Spinal cord (tissue), 10 donors: Measurements from ENCODE around the gene ZBTB46. TPM values are rescaled to one million over a fixed set of nuclear protein-coding genes. Genes with fewer than 3 reads are reported as not detected.

Experiments used
- DNase-seq, 6 donors: peaks; one replicate each; pipeline versions ENCODE4 v3.0.0 to v3.0.0-alpha.2; 2013 to 2015; ENCODE audit warnings: low spot score in 6 of 6, low read depth in 4 of 6
- H3K27ac ChIP-seq: one replicate; pipeline ENCODE4 v1.5.1; 2013; ENCODE audit warnings: low read depth, low read length, control low read depth
- H3K27me3 ChIP-seq: one replicate; pipeline ENCODE4 v1.6.1; 2013; ENCODE audit warnings: low read length; ENCODE audit not compliant: control insufficient read depth, insufficient read depth
- H3K36me3 ChIP-seq: one replicate; pipeline ENCODE4 v1.6.1; 2013; ENCODE audit warnings: low read length; ENCODE audit not compliant: control insufficient read depth, insufficient read depth
- H3K4me1 ChIP-seq: one replicate; pipeline ENCODE4 v1.6.1; 2013; ENCODE audit warnings: low read length; ENCODE audit not compliant: control insufficient read depth, insufficient read depth
- H3K4me3 ChIP-seq: one replicate; pipeline ENCODE4 v1.5.1; 2013; ENCODE audit warnings: low read depth, low read length, control low read depth
- H3K9me3 ChIP-seq: one replicate; pipeline ENCODE4 v1.6.1; 2013; ENCODE audit warnings: low read length; ENCODE audit not compliant: control insufficient read depth, insufficient read depth
- WGBS: methylation state at CpG from one replicate; pipeline ENCODE4 v1.1.5; 2013; ENCODE audit warnings: missing lambda C conversion rate; ENCODE audit not compliant: insufficient coverage; 5-methylcytosine and 5-hydroxymethylcytosine counted together
- polyA plus RNA-seq, 2 donors: library from polyadenylated mRNA; unstranded; fragments of 120-200 nt; gene quantifications; one replicate each; pipeline ENCODE4 v1.2.1, GENCODE V29; 2013; ENCODE audit not compliant: insufficient read length in 2 of 2
- total RNA-seq, 2 donors: library from RNA; depleted of rRNA in 1 of 2; stranded (reverse); fragments of 120-200 nt in 1 of 2; fragments of >200 nt in 1 of 2; gene quantifications; one replicate each; pipeline versions ENCODE4 v1.2.3 to v1.2.4, GENCODE V29; 2013 to 2014
- donor health status: healthy.

Gene ZBTB46
- total and polyA plus RNA-seq, 4 donors = 8.3 to 13.4 (median 11.3) TPM

GRCh38 chr20:63864978-63865640, 34.0 kb upstream of the ZBTB46 start, which contains the start of gene TPD52L2:
Gene TPD52L2 (plus strand): TSS chr20:63865270. CDS start chr20:63865366, 96 bp downstream.
- peak within 1 kb of the TSS; percentile 84 for H3K4me3 ChIP-seq
- H3K9me3 ChIP-seq = no peaks in the 10 kb centered on the region
- H3K27ac ChIP-seq = peak within 1 kb of the TSS; percentile 62
- peaks cover 53% of the 10 kb centered on the region for H3K36me3 ChIP-seq
- H3K27me3 ChIP-seq = no peaks in the 10 kb centered on the region
- WGBS = 0% methylated on average over 68 of the region's 68 CpGs
- H3K4me1 ChIP-seq = peaks cover 36% of the 10 kb centered on the region
- peak; percentile 93 to 100 (median 96) for DNase-seq

GRCh38 chr20:63864545-63864977, 33.5 kb upstream of the ZBTB46 start:
- Histone ChIP-seq H3K36me3 (peaks cover 49% of the 10 kb centered on the region), H3K27me3 (no peaks in the 10 kb centered on the region), H3K4me1 (peaks cover 38% of the 10 kb centered on the region), H3K27ac (peak overlapping the region; percentile 40), H3K4me3 (peak overlapping the region; percentile 84), H3K9me3 (no peaks in the 10 kb centered on the region)
- no peak for DNase-seq
- WGBS = 0% methylated on average over 13 of the region's 25 CpGs

GRCh38 chr20:63863798-63864544, 32.9 kb upstream of the ZBTB46 start:
- DNase-seq = peak in 4 of 6 donors; percentile 49 to 92 (median 74)
- H3K27ac ChIP-seq = peak overlapping the region; percentile 40
- no peaks in the 10 kb centered on the region for H3K9me3 ChIP-seq
- peaks cover 44% of the 10 kb centered on the region for H3K4me1 ChIP-seq
- no peaks in the 10 kb centered on the region for H3K27me3 ChIP-seq
- peaks cover 43% of the 10 kb centered on the region for H3K36me3 ChIP-seq
- WGBS = 17% methylated on average over 38 of the region's 38 CpGs
- peak overlapping the region; percentile 84 for H3K4me3 ChIP-seq

GRCh38 chr20:63863021-63863797, 32.1 kb upstream of the ZBTB46 start:
- peaks cover 52% of the 10 kb centered on the region for H3K4me1 ChIP-seq
- H3K27me3 ChIP-seq = peaks cover 2% of the 10 kb centered on the region
- DNase-seq = no peak
- WGBS = 85% methylated on average over 5 of the region's 18 CpGs
- H3K27ac ChIP-seq = peak overlapping the region; percentile 40
- H3K4me3 ChIP-seq = no peak overlapping the region
- no peaks in the 10 kb centered on the region for H3K9me3 ChIP-seq
- peaks cover 35% of the 10 kb centered on the region for H3K36me3 ChIP-seq

- DNase-seq = no peak
- Histone ChIP-seq H3K4me1 (peaks cover 62% of the 10 kb centered on the region), H3K27ac (no peak overlapping the region), H3K27me3 (peaks cover 11% of the 10 kb centered on the region), H3K36me3 (peaks cover 30% of the 10 kb centered on the region), H3K9me3 (no peaks in the 10 kb centered on the region), H3K4me3 (no peak overlapping the region)
- WGBS = 98% methylated on average over 95 of the region's 95 CpGs
Measured at GRCh38 chr20:63861981-63862901, 31.2 kb upstream of the ZBTB46 start.

GRCh38 chr20:63861365-63861934, 30.4 kb upstream of the ZBTB46 start, which contains the start of gene ABHD16B:
Gene ABHD16B (plus strand): TSS chr20:63861498. CDS start chr20:63861541, 43 bp downstream.
- 95% methylated on average over 59 of the region's 59 CpGs for WGBS
- Histone ChIP-seq H3K4me1 (peaks cover 60% of the 10 kb centered on the region), H3K27me3 (peaks cover 11% of the 10 kb centered on the region), H3K36me3 (peaks cover 26% of the 10 kb centered on the region), H3K9me3 (no peaks in the 10 kb centered on the region), H3K4me3 (no peak within 1 kb of the TSS), H3K27ac (no peak within 1 kb of the TSS)
- DNase-seq = no peak

GRCh38 chr20:63860325-63861051, 29.4 kb upstream of the ZBTB46 start:
- Histone ChIP-seq H3K36me3 (peaks cover 26% of the 10 kb centered on the region), H3K27ac (no peak overlapping the region), H3K4me1 (peaks cover 59% of the 10 kb centered on the region), H3K27me3 (peaks cover 21% of the 10 kb centered on the region), H3K4me3 (no peak overlapping the region), H3K9me3 (no peaks in the 10 kb centered on the region)
- DNase-seq = no peak
- WGBS = 59% methylated on average over 14 of the region's 17 CpGs

GRCh38 chr20:63859166-63859699, 28.2 kb upstream of the ZBTB46 start:
- Histone ChIP-seq H3K4me3 (no peak overlapping the region), H3K27me3 (peaks cover 34% of the 10 kb centered on the region), H3K36me3 (peaks cover 26% of the 10 kb centered on the region), H3K27ac (peak overlapping the region; percentile 75), H3K9me3 (no peaks in the 10 kb centered on the region), H3K4me1 (peaks cover 64% of the 10 kb centered on the region)
- 43% methylated on average over 7 of the region's 7 CpGs for WGBS
- DNase-seq = no peak
